Activated CD8-positive, alpha-beta memory T cell treated with anti-CD3 and anti-CD28 coated beads, Interleukin-2, amount 10 ng/mL, durations not matched to agents 7 days and 5 days (primary cell): ENCODE measurements around the gene ELN. TPM values are rescaled to one million over a fixed set of nuclear protein-coding genes. Genes with fewer than 3 reads are reported as not detected.
"Not testable (repeated sequence)": the region's sequence is repeated elsewhere in the genome, so short reads cannot be mapped to it uniquely, and the experiment has no call there.

ENCODE experiments used
- ATAC-seq: fragments of 150-1000 bp; cut with Tn5 transposase; one replicate; pipeline ENCODE4 v1.10.0; 2021; ENCODE audit warnings: moderate library complexity
- CTCF ChIA-PET: fragments of 350-600 bp; sonication (Branson Sonifier 250); formaldehyde crosslinking; loops from one replicate; lab custom pipeline; 2021; ENCODE audit warnings: antibody characterized with exemption; lab: Charles Lee
- DNase-seq: peaks from one replicate; pipeline ENCODE4 v3.0.0-alpha.2; 2020
- H3K27ac Mint-ChIP-seq: one replicate; pipeline ENCODE4 v1.8.0; 2021; ENCODE audit warnings: mild to moderate bottlenecking, mixed read lengths
- H3K27me3 Mint-ChIP-seq: one replicate; pipeline ENCODE4 v1.8.0; 2021; ENCODE audit warnings: mixed read lengths
- H3K36me3 Mint-ChIP-seq: one replicate; pipeline ENCODE4 v1.8.0; 2021; ENCODE audit warnings: mild to moderate bottlenecking, mixed read lengths
- H3K4me1 Mint-ChIP-seq: one replicate; pipeline ENCODE4 v1.8.0; 2021; ENCODE audit warnings: mixed read lengths
- H3K4me3 Mint-ChIP-seq: one replicate; pipeline ENCODE4 v1.8.0; 2021; ENCODE audit warnings: mild to moderate bottlenecking, moderate library complexity, mixed read lengths
- H3K9me3 Mint-ChIP-seq: one replicate; pipeline ENCODE4 v1.8.0; 2022; ENCODE audit warnings: low read depth, mixed read lengths
- total RNA-seq, 2 experiments: library from RNA; stranded (reverse); gene quantifications; one replicate each; pipeline ENCODE4 v1.2.3, GENCODE V29; 2021

The ELN gene
- total RNA-seq, 2 experiments from 2014 or later, result not detected

- no peak overlapping the region for H3K27ac Mint-ChIP-seq
- ATAC-seq, result no peak
Observed at GRCh38 chr7:74043523-74043951, 15.6 kb downstream of the ELN start.

GRCh38 chr7:74044366-74045350 is 16.7 kb downstream of the ELN start:
- no peak overlapping the region for H3K4me3 Mint-ChIP-seq
- no peaks in the 10 kb centered on the region for H3K9me3 Mint-ChIP-seq
- no peaks in the 10 kb centered on the region for H3K4me1 Mint-ChIP-seq
- no peaks in the 10 kb centered on the region for H3K27me3 Mint-ChIP-seq
- no peak for DNase-seq
- CTCF ChIA-PET, result interaction anchor here (1.1 kb wide), 1 partner anchor 18 kb away, joined by 3 read pairs; no protein-coding TSS in a partner anchor
- no peaks in the 10 kb centered on the region for H3K36me3 Mint-ChIP-seq
- H3K27ac Mint-ChIP-seq, result no peak overlapping the region
- no peak for ATAC-seq

More at GRCh38 chr7:74043523-74043951, 15.6 kb downstream of the ELN start:
- H3K27me3 Mint-ChIP-seq, result no peaks in the 10 kb centered on the region
- H3K4me3 Mint-ChIP-seq, result no peak overlapping the region
- CTCF ChIA-PET, result no interaction called here
- DNase-seq, result no peak
- no peaks in the 10 kb centered on the region for H3K9me3 Mint-ChIP-seq
- no peaks in the 10 kb centered on the region for H3K4me1 Mint-ChIP-seq
- no peaks in the 10 kb centered on the region for H3K36me3 Mint-ChIP-seq

- not testable (repeated sequence) for H3K27me3 Mint-ChIP-seq, DNase-seq, H3K27ac Mint-ChIP-seq, ATAC-seq, H3K36me3 Mint-ChIP-seq, H3K9me3 Mint-ChIP-seq, H3K4me3 Mint-ChIP-seq, H3K4me1 Mint-ChIP-seq
- CTCF ChIA-PET, result interaction anchor here (0.6 to 1.0 kb wide), 3 partner anchors 207 to 354 kb away, joined by 3 read pairs; no protein-coding TSS in a partner anchor
Observed at GRCh38 chr7:74046581-74046980, 18.6 kb downstream of the ELN start.

- CTCF ChIA-PET, result no interaction called here
- no peak overlapping the region for H3K27ac Mint-ChIP-seq
- no peaks in the 10 kb centered on the region for H3K4me1 Mint-ChIP-seq
- H3K9me3 Mint-ChIP-seq, result no peaks in the 10 kb centered on the region
- no peaks in the 10 kb centered on the region for H3K36me3 Mint-ChIP-seq
- DNase-seq (no peak), ATAC-seq (no peak)
- H3K4me3 Mint-ChIP-seq, result no peak overlapping the region
- no peaks in the 10 kb centered on the region for H3K27me3 Mint-ChIP-seq
Observed at GRCh38 chr7:74047804-74048380, 19.9 kb downstream of the ELN start.

GRCh38 chr7:74048999-74049599 is 21.1 kb downstream of the ELN start:
- Mint-ChIP-seq H3K36me3 (no peaks in the 10 kb centered on the region), H3K4me3 (no peak overlapping the region), H3K9me3 (no peaks in the 10 kb centered on the region), H3K4me1 (no peaks in the 10 kb centered on the region), H3K27me3 (no peaks in the 10 kb centered on the region), H3K27ac (no peak overlapping the region)
- no peak for DNase-seq
- ATAC-seq, result no peak
- CTCF ChIA-PET, result no interaction called here

- no peaks in the 10 kb centered on the region for H3K9me3 Mint-ChIP-seq
- CTCF ChIA-PET, result no interaction called here
- H3K36me3 Mint-ChIP-seq, result no peaks in the 10 kb centered on the region
- no peak overlapping the region for H3K27ac Mint-ChIP-seq
- H3K27me3 Mint-ChIP-seq, result no peaks in the 10 kb centered on the region
- DNase-seq (no peak), ATAC-seq (no peak)
- no peaks in the 10 kb centered on the region for H3K4me1 Mint-ChIP-seq
- H3K4me3 Mint-ChIP-seq, result no peak overlapping the region
Observed at GRCh38 chr7:74049997-74050798, 22.2 kb downstream of the ELN start.

GRCh38 chr7:74051193-74051592 is 23.2 kb downstream of the ELN start:
- Mint-ChIP-seq H3K27ac (no peak overlapping the region), H3K4me3 (no peak overlapping the region), H3K4me1 (no peaks in the 10 kb centered on the region), H3K27me3 (no peaks in the 10 kb centered on the region), H3K36me3 (no peaks in the 10 kb centered on the region), H3K9me3 (no peaks in the 10 kb centered on the region)
- CTCF ChIA-PET, result no interaction called here
- ATAC-seq, result no peak
- no peak for DNase-seq

GRCh38 chr7:74051629-74052410 is 23.8 kb downstream of the ELN start:
- Mint-ChIP-seq H3K36me3 (no peaks in the 10 kb centered on the region), H3K4me1 (no peaks in the 10 kb centered on the region), H3K27ac (no peak overlapping the region), H3K27me3 (no peaks in the 10 kb centered on the region), H3K9me3 (no peaks in the 10 kb centered on the region), H3K4me3 (no peak overlapping the region)
- ATAC-seq (no peak), DNase-seq (no peak)
- CTCF ChIA-PET, result interaction anchor here (1.6 kb wide), 1 partner anchor 154 kb away, joined by 4 read pairs; no protein-coding TSS in a partner anchor

GRCh38 chr7:74052628-74053027 is 24.7 kb downstream of the ELN start:
- no peak overlapping the region for H3K27ac Mint-ChIP-seq

GRCh38 chr7:74053589-74054186 is 25.7 kb downstream of the ELN start:
- no peak for DNase-seq
- CTCF ChIA-PET, result no interaction called here
- Mint-ChIP-seq H3K4me1 (no peaks in the 10 kb centered on the region), H3K36me3 (no peaks in the 10 kb centered on the region), H3K9me3 (no peaks in the 10 kb centered on the region), H3K27me3 (peaks cover 10% of the 10 kb centered on the region), H3K27ac (no peak overlapping the region), H3K4me3 (no peak overlapping the region)
- no peak for ATAC-seq

More at GRCh38 chr7:74052628-74053027, 24.7 kb downstream of the ELN start:
- Mint-ChIP-seq H3K9me3 (no peaks in the 10 kb centered on the region), H3K4me1 (no peaks in the 10 kb centered on the region), H3K27me3 (no peaks in the 10 kb centered on the region), H3K4me3 (no peak overlapping the region), H3K36me3 (no peaks in the 10 kb centered on the region)
- ATAC-seq (no peak), DNase-seq (no peak)
- CTCF ChIA-PET, result interaction anchor here (0.7 to 1.6 kb wide), 2 partner anchors 33 to 153 kb away, joined by 3 to 4 read pairs; no protein-coding TSS in a partner anchor

- Mint-ChIP-seq H3K4me1 (no peaks in the 10 kb centered on the region), H3K4me3 (no peak overlapping the region), H3K27me3 (peaks cover 10% of the 10 kb centered on the region), H3K36me3 (no peaks in the 10 kb centered on the region), H3K27ac (no peak overlapping the region), H3K9me3 (no peaks in the 10 kb centered on the region)
- DNase-seq, result no peak
- CTCF ChIA-PET, result interaction anchor here (1.1 kb wide), 1 partner anchor 11 kb away, joined by 5 read pairs; no protein-coding TSS in a partner anchor
- no peak for ATAC-seq
Observed at GRCh38 chr7:74056096-74056915, 28.3 kb downstream of the ELN start.
